ENCODE measurements around the gene FHAD1.

The FHAD1 gene

GRCh38 chr1:15420853-15421465, 173.9 kb downstream of the FHAD1 start:
- Histone ChIP-seq H3K27ac (ENCODE audit: low read length) (no peak overlapping the region), H3K9ac (ENCODE audit: low read length) (no peak overlapping the region), H3K4me3 (ENCODE audit: low read length) (no peak overlapping the region), H4K20me1 (ENCODE audit: insufficient read depth, low read length) (no peaks in the 10 kb centered on the region), H3K27me3 (replicated peaks; ENCODE audit: insufficient read depth, low read length) (no peaks in the 10 kb centered on the region), H3K4me1 (ENCODE audit: low read length) (no peaks in the 10 kb centered on the region), H2AFZ (ENCODE audit: low read length) (no peak overlapping the region), H3K9me2 (replicated peaks; ENCODE audit: insufficient read depth, low read length) (no peaks in the 10 kb centered on the region), H3K36me3 (replicated peaks; ENCODE audit: insufficient read depth, low read length) (no peaks in the 10 kb centered on the region), H3K9me3 (replicated peaks; ENCODE audit: insufficient read depth, low read length) (no peaks in the 10 kb centered on the region), H3F3A (ENCODE audit: insufficient read depth, low read length) (no peaks in the 10 kb centered on the region), H3K4me2 (ENCODE audit: low read depth, low read length) (no peak overlapping the region), H3K79me2 (ENCODE audit: low read length) (peaks cover 22% of the 10 kb centered on the region)
- TF ChIP-seq CTCF (IDR thresholded peaks at IDR 0.05; ENCODE audit: low read length) (peak; percentile 16; the same call in 1 of the 2 replicates), EZH2phosphoT487 (IDR thresholded peaks at IDR 0.05; ENCODE audit: low read length) (no peak), EZH2 (optimal IDR thresholded peaks at IDR 0.05; ENCODE audit: low read depth, low read length) (no peak)
- no peak for DNase-seq

GRCh38 chr1:15422871-15423270, 175.8 kb downstream of the FHAD1 start:
- H3K79me2 ChIP-seq (ENCODE audit: low read length), result peaks cover 17% of the 10 kb centered on the region
- no peak overlapping the region for H3K27ac ChIP-seq (ENCODE audit: low read length)
- DNase-seq, result no peak
- no peaks in the 10 kb centered on the region for H4K20me1 ChIP-seq (ENCODE audit: insufficient read depth, low read length)
- H2AFZ ChIP-seq (ENCODE audit: low read length), result no peak overlapping the region
- H3K9ac ChIP-seq (ENCODE audit: low read length), result no peak overlapping the region
- no peak overlapping the region for H3K4me2 ChIP-seq (ENCODE audit: low read depth, low read length)
- H3K36me3 ChIP-seq (replicated peaks; ENCODE audit: insufficient read depth, low read length), result no peaks in the 10 kb centered on the region
- no peaks in the 10 kb centered on the region for H3K9me3 ChIP-seq (replicated peaks; ENCODE audit: insufficient read depth, low read length)
- no peak overlapping the region for H3K4me3 ChIP-seq (ENCODE audit: low read length)
- no peaks in the 10 kb centered on the region for H3K27me3 ChIP-seq (replicated peaks; ENCODE audit: insufficient read depth, low read length)
- H3K4me1 ChIP-seq (ENCODE audit: low read length), result no peaks in the 10 kb centered on the region
- no peaks in the 10 kb centered on the region for H3F3A ChIP-seq (ENCODE audit: insufficient read depth, low read length)
- no peaks in the 10 kb centered on the region for H3K9me2 ChIP-seq (replicated peaks; ENCODE audit: insufficient read depth, low read length)
- TF ChIP-seq EZH2phosphoT487 (IDR thresholded peaks at IDR 0.05; ENCODE audit: low read length), result no peak
- no peak for TF ChIP-seq EZH2 (optimal IDR thresholded peaks at IDR 0.05; ENCODE audit: low read depth, low read length)
- TF ChIP-seq CTCF (IDR thresholded peaks at IDR 0.05; ENCODE audit: low read length), result no peak

- Histone ChIP-seq H3K36me3 (replicated peaks; ENCODE audit: insufficient read depth, low read length) (no peaks in the 10 kb centered on the region), H3K79me2 (ENCODE audit: low read length) (peaks cover 17% of the 10 kb centered on the region), H2AFZ (ENCODE audit: low read length) (no peak overlapping the region), H3K9me3 (replicated peaks; ENCODE audit: insufficient read depth, low read length) (no peaks in the 10 kb centered on the region), H3K27ac (ENCODE audit: low read length) (no peak overlapping the region), H3K4me2 (ENCODE audit: low read depth, low read length) (no peak overlapping the region), H3K4me1 (ENCODE audit: low read length) (no peaks in the 10 kb centered on the region), H3F3A (ENCODE audit: insufficient read depth, low read length) (no peaks in the 10 kb centered on the region), H4K20me1 (ENCODE audit: insufficient read depth, low read length) (no peaks in the 10 kb centered on the region), H3K9ac (ENCODE audit: low read length) (no peak overlapping the region), H3K9me2 (replicated peaks; ENCODE audit: insufficient read depth, low read length) (no peaks in the 10 kb centered on the region), H3K27me3 (replicated peaks; ENCODE audit: insufficient read depth, low read length) (no peaks in the 10 kb centered on the region), H3K4me3 (ENCODE audit: low read length) (no peak overlapping the region)
- no peak for DNase-seq
- TF ChIP-seq EZH2 (optimal IDR thresholded peaks at IDR 0.05; ENCODE audit: low read depth, low read length) (no peak), EZH2phosphoT487 (IDR thresholded peaks at IDR 0.05; ENCODE audit: low read length) (no peak), CTCF (IDR thresholded peaks at IDR 0.05; ENCODE audit: low read length) (no peak)
These were observed 176.5 kb downstream of the FHAD1 start for GRCh38 chr1:15423355-15424077.

Measured in MM.1S (cell line).